NCI-H526 treated with DMSO at 0.1 percent for 48 hours (cell line): ENCODE measurements around the gene ZNF568.

Experiments
- DNase-seq: peaks from one replicate; lab custom pipeline; 2025; lab: John Stamatoyannopoulos, UW

Gene ZNF568

DNA sequence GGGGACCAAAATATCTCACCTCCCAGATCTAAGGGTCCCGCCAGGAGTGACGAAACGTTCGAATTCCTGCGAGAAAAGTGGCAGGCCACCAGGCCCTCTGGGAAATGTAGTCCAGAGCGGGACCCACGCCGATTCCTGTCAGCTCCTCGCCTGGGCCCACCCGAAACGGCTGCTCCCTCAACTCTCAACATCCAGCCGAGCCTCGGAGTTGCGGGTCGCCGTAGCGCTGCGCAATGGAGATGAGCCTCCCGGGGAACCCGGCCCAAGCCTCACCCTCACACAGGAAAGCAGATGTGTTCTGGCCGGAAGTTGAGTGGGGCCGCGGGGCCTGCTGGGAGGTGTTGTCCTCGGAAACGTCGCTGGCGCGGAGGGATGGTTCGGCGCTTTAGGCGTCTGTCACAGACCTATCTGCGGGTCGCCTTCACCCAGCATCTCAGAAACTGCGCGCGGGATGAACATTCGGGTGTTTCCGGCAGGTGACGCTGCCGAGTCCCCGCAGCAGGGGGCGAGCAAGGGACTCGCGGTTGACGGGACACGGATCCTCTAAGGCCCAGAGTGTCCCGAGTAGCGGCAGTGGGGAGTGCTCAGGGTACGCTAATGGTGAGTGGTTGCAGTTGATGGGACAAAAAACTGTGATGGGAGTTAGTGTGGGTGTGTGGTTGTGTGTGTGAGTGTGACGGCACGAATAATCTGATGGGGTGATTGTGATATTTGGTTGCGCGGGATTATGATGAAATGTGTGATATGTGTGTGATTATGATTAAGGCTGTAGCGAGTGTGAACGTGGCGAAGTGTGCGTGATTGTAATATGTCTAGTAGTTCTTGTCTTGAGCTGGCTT is at the start of gene ZNF568, which contains the start of gene ZNF829:
TSS of gene ZNF568 (plus strand) at position 341 of the 839 bp plus-strand sequence. CDS start 6,439 bp downstream, outside the sequence.
TSS of gene ZNF829 (minus strand) at position 300 of the 839 bp plus-strand sequence. CDS start 1,124 bp downstream, outside the sequence.
- DNase-seq: peak; percentile 88

DNA sequence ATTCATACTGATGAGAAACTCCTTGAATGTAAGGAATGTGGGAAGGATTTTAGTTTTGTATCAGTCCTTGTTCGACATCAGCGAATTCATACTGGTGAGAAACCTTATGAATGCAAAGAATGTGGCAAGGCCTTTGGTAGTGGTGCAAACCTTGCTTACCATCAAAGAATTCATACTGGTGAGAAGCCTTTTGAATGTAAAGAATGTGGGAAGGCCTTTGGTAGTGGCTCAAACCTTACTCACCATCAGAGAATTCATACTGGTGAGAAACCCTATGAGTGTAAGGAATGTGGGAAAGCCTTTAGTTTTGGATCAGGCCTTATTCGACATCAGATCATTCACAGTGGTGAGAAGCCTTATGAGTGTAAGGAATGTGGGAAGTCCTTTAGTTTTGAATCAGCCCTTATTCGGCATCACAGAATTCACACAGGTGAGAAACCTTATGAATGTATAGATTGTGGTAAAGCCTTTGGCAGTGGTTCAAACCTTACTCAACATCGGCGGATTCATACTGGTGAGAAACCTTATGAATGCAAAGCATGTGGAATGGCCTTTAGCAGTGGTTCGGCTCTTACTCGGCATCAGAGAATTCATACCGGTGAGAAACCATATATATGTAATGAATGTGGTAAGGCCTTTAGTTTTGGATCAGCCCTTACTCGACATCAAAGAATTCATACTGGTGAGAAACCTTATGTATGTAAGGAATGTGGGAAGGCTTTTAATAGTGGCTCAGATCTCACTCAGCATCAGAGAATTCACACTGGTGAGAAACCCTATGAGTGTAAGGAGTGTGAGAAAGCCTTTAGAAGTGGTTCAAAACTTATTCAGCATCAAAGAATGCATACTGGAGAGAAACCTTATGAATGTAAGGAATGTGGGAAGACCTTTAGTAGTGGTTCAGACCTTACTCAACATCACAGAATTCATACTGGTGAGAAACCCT is 38.9 kb upstream of the ZNF568 start:
- no peak for DNase-seq

DNA sequence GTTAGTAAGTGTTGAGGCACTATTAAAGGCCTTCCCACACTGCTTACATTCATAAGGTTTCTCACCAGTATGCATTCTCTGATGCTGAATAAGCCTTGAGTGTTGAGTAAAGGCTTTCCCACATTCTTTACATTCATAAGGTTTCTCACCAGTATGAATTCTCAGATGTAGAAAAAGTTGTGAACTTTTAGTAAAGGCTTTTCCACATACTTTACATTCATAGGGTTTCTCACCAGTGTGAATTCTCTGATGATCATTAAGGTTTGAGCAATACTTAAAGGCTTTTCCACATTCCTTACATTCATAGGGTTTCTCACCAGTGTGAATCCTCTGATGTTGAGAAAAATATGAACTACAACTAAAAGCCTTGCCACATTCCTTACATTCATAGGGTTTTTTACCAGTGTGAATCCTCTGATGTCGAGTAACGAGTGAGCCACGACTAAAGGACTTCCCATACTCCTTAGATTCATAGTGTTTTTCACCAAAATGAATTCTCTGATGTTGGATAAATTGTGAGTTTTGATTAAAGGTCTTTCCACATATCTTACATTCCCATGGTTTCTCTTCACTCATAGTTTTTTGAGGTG is 24.3 kb upstream of the ZNF568 start:
- no peak for DNase-seq

DNA sequence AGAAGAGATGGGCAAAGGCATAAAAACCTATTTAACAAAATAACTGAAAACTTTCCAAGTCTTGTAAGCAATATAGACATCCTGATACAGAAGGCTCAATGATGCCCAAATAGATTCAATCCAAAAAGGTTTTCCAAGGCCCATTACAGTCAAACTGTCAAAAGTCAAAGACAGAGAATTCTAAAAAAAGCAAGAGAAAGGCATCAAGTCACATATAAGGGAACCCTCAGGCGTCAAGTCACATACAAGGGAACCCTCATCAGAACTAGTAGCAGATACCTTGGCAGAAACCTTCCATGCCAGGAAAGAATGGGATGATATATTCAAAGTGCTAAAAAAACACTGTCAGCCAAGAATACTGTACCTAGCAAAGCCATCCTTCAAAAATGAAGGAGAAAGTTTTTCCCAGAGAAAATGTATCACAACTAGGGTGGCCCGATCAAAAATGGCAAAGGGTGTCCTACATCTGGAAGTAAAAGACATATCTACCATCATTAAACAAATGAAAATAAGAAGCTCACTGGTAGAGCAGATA is 21.2 kb upstream of the ZNF568 start:
- DNase-seq: no peak

DNA sequence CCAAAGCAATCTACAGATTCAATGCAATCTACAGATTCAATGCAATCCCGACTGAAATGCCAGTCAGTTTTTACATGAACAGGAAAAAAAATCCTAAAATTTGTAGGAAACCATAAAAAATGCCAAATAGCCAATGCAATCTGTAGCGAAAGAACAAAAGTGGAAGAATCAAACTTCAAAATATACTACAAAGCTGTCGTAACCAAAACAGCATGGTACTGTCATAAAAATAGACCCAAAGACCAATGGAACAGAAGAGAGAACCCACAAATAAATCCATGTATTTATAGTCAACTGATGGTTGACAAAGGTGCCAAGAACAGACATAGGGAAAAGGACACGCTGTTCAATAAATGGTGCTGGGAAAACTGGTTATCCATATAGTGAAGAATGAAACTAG is 17.7 kb upstream of the ZNF568 start:
- DNase-seq: no peak

DNA sequence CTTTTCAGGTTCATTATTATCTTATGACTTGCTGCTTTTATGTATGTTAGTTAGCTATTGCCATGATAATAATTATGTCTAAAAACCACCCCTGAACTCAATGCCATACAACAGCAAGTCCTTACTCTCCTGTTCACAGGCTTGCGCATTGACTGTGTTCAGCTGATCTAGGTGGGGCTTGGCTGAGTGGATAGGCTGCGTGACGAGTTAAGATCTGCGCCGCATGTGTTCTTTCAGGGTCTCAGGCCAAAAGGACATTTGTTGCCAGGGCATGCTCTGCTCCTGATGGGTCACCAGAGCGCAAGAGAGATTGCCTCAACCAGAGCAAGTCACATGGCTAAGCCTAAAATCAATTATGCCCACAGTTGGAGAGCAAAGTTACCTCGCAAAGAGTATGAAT is 859 bp downstream of the ZNF568 start:
- DNase-seq: no peak

DNA sequence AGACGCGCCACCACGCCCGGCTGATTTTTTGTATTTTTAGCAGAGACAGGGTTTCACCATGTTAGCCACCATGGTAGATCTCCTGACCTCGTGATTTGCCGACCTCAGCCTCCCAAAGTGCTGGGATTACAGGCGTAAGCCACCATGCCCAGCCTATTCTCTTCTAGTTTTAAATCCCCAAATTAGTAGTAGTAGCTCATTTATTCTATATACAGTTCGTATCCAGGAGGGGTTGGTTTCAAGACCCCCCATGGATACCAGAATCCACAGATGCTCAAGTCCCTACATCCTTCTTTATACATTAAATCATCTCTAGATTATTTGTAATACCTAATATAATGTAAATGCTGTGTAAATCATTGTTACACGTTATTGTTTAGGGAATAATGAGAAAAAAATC is 2.0 kb downstream of the ZNF568 start:
- DNase-seq: no peak

DNA sequence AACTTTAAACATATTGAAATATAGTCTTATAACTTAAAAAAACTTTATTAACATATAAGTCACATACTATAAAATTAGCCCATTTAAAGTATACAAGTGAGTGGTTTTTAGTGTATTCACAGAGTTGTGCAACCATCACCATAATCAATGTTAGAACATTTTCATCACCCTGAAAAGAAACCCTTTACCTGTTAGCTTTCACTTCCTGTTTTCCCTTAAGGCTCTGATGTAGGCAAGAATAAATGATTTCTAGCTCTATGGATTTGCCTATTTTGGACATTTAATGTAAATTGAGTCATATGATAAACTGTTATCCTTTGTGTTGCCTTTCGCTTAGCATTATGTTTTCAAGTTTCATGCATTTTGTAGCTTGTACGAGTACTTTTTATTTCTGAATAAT is 15.6 kb downstream of the ZNF568 start:
- no peak for DNase-seq

DNA sequence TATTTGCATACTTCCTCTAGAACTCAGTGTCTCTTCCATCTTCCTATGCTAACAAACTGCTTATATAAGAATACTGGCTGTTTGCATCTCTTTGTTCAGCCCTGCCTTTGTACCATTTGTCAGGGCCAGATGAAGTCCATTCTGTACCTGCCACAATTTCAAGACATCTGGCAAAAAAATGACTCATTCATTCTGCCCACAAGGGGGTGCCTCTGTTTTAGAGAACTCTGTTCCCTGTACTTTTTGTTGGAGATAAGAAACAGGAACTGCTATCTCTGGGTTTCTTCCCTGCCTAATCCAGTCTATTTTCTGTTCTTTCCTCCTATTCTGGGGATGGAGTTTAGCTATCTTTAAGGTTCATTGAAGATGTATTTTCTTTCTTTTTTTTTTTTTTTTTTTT is 23.0 kb downstream of the ZNF568 start:
- no peak for DNase-seq

DNA sequence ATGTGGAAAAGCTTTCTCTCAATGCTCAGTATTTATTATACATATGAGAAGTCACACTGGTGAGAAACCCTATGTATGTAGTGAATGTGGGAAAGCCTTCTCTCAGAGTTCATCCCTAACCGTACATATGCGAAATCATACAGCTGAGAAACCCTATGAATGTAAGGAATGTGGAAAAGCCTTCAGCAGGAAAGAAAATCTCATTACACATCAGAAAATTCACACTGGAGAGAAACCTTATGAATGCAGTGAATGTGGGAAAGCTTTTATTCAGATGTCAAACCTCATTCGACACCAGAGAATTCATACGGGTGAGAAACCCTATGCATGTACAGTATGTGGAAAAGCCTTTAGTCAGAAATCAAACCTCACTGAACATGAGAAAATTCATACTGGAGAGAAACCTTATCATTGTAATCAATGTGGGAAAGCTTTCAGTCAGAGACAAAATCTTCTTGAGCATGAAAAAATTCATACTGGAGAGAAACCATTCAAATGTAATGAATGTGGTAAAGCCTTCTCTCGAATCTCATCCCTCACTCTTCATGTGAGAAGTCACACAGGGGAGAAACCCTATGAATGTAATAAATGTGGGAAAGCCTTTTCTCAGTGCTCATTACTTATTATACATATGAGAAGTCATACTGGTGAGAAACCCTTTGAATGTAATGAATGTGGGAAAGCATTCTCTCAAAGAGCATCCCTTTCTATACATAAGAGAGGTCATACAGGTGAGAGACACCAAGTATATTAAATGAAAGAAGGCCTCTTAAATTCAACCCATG is 34.4 kb downstream of the ZNF568 start:
- DNase-seq: no peak

DNA sequence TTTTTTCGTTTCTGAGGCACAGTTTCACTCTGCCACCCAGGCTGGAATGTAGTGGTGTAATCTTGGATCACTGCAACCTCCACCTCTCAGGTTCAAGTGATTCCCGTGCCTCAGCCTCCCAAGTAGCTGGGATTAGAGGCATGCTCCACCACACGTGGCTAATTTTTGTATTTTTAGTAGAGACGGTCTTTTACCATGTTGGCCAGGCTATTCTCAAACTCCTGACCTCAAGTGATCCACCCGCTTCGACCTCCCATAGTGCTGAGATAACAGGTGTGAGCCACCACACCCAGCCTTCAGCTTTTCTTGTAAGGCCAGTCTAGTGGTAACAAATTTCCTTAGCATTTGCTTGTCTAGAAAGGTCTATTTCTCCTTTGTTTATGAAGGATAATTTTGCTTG is 46.2 kb downstream of the ZNF568 start:
- no peak for DNase-seq

DNA sequence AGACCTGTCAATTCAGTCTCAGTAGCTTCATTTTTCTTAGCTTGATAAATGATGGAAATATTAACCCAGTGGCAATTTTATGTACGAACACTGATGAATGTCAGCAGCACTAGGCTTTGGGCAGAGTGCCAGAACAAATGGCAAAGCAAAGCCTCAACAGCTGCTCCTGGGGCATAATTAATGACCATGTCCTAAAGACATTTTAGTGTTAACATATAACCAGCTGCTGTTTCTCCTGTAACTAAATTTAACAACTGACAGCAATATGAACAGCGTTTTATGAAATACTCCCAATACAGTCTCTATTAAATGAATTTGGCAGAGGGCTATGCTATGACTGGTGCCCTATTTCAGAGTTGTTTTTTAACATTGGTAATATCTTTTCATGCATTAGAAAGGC is 47.1 kb downstream of the ZNF568 start:
- DNase-seq: no peak

DNA sequence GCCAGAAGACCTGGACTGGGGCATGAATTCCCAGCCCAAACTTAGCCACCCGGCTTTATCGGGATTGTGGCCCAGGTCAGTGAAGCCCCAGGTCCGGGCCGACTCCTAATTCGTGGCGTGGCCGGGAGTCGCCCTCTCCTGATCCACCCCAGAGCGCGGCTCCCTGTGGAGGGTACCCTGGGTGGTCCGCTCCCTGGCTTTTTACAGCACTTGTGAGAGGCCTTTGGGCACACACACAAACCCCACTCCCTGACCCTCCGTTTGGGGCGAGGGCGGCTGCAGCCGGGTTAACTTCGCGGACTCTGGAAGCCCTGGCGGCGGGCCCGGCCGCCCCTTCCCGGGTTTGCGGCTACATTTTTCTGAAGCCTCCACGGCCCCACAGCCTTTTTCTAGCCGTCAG is 56.4 kb downstream of the ZNF568 start:
- no peak for DNase-seq

DNA sequence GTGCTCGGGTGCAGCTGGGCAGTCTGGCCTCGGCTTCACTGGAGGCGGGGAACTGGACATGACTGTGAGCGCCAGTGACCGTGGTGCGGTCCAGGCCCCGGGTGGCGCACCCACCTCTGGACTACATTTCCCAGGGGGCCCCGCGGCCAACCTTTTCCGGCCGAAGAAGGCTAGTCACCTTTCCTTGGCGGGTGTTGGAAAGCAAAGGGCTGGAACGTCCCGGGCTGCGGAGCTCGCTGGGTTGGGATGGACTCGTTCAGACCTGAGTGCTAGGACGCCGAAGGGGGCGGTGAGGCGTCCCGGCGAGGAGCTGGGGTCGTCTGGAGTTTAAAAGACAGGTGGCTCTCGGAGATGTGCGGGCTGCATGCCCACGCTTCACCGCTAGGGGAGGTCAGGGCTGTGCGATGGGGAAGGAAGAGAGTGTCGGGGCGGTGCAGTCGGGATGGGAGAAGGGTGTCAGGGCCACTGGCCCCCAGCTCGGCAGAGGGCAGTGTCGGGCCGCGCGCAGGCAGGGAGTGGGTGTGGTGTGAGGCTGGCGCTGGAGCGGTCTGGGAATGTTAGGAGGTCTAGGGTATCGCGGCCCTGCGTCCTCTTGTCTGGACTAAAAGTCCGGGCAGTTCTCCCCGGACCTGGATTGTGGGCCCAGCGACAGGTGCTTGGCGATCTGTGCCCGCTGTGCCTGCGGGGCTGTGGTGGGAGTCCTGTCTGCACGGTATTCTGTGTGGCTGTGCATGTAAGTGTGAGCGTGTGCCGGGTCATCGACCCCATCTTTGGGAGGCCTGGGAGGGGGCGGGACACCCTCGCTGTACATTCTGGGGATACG is 57.1 kb downstream of the ZNF568 start:
- peak; percentile 90 for DNase-seq

DNA sequence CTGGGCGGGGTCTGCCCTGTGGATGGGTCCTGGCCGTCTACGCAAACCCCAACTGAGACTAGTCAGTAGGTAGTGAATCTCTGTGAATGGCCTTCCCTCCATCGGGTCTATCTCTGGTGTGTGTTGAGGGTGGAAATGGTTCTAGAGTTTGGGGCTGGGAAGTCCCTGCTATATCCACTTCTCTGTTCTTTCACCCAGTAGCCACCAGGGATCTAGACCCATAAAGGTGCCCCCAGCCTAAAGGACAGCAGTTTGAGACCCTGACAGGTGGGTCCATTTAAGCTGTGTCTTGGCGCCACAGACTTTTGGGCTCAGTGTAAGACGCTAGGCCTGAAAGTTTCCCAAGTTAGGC is 57.7 kb downstream of the ZNF568 start:
- no peak for DNase-seq

DNA sequence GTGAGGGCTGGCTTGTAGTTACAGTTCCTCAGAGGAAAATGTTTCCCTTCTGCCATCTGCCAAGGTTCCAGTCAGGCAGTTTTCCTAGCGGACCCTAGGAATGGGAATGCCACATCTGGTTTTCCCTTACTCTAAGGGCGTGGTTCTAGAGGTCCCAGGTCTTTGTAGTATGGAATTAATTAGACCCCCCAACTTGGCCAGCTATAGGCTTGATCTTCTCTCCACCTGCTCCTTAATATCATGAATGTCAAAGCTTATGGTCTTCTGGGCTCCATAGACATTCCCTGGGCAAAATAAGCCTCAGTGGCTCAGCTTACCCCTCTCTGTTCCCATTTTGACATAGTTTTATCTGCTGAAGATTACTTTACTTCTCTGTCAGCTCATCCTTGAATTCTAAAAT is 70.0 kb downstream of the ZNF568 start:
- no peak for DNase-seq

DNA sequence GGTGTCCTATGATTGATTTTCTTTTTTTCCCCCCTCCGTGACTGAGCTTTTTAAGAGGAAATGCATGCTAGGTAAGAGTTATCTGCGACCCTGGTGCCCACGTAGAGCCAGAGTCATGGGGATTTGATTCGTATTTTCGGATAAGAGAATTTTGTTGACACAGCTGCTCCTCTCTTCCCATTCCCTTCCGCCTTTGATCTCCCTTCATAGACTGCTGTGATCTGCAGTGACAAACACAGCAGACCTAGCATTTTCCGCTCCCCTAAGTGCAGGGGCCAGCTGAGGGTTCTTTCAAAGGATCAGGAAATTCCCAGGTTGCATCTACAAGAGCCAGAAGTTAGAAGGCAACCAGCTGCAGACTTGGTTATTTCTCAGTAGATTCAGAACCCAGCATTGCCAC is 70.5 kb downstream of the ZNF568 start:
- no peak for DNase-seq

DNA sequence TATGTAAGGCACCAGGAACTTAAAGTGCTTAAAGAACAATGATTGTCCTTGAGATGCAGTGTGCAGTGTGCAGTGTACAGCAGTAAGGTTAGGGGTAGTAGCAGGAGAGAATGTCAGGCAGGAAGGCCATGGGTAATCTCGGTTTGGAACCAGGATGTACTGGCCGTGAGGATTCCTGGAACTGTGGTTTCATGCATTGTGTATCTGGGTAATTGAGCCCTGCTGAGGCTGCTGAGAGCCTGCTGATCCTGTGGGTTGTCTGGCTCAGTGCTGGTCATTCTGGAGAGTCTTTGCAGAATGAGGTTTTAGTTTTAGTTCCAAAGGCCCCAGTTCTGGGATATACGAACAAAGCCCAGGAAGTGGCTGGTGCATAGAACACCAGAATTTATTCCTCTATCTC is 71.0 kb downstream of the ZNF568 start:
- no peak for DNase-seq

DNA sequence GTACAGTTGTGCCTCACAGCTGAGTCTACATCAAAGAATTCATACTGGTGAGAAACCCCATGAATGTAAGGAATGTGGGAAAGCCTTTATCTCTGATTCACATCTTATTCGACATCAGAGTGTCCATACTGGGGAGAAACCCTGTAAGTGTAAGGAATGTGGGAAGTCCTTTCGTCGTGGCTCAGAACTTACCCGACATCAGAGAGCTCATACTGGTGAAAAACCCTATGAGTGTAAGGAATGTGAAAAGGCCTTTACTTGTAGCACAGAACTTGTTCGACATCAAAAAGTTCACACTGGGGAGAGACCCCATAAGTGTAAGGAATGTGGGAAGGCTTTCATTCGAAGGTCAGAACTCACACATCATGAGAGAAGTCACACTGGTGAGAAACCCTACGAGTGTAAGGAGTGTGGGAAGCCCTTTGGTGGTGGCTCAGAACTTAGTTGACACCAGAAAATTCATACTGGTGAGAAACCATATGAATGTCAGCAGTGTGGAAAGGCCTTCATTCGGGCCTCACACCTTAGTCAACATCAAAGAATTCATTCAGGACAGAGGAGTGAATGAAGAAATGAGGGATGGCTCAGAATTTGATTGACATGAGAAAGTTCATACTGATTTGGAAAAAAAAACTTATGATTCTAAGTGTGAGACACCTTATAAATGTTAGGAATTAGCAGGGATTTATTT is 81.2 kb downstream of the ZNF568 start:
- no peak for DNase-seq

DNA sequence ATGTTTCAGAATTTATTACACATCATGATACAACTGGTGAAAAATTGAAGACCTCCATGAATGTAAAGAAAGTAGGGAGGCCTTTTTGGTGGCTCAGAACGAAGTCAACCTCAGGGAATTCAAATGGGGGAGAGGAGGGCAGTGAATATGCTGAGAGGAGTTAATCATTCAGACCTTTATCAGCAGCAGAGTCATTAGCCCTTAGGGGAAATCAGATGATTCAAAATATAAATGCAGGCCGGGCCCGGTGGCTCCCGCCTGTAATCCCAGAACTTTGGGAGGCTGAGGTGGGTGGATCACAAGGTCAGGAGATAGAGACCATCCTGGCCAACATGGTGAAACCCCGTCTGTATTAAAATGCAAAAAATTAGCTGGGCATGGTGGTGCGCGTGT is 81.7 kb downstream of the ZNF568 start:
- DNase-seq: no peak
